GM19372 (cell line): ENCODE data around the gene SDR42E1.

Experiments
- ATAC-seq: cut with Tn5 transposase; IDR thresholded peaks from one replicate; pipeline ENCODE4 v1.9.1; 2021; ENCODE audit warnings: mild to moderate bottlenecking, low read depth, moderate library complexity; ENCODE audit not compliant: unreplicated experiment

SDR42E1 gene

DNA sequence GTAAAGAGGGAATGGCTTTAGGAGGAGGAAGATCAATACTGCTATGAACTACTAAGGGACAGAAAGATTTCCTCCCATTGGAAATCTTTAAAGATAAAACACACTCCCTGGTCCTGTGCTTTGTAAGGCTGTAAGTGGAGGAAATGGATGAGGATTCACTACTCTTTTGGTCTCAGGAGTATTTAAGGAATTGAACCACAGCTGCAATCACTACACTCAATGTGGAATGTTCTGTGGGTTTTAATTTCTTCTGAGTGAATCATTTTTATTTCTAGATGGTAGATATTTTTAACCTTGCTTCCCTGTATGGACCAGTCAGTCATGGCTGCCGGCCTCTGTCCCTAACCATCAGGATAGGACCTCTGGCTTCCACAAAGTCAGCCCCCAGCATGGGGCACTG, 65.6 kb downstream of the SDR42E1 start:
- ATAC-seq: no peak

- ATAC-seq: no peak
Observed at GRCh38 chr16:81942007-81942601, 69.2 kb downstream of the SDR42E1 start.

GRCh38 chr16:81940781-81941560, 70.3 kb downstream of the SDR42E1 start:
- ATAC-seq: no peak

DNA sequence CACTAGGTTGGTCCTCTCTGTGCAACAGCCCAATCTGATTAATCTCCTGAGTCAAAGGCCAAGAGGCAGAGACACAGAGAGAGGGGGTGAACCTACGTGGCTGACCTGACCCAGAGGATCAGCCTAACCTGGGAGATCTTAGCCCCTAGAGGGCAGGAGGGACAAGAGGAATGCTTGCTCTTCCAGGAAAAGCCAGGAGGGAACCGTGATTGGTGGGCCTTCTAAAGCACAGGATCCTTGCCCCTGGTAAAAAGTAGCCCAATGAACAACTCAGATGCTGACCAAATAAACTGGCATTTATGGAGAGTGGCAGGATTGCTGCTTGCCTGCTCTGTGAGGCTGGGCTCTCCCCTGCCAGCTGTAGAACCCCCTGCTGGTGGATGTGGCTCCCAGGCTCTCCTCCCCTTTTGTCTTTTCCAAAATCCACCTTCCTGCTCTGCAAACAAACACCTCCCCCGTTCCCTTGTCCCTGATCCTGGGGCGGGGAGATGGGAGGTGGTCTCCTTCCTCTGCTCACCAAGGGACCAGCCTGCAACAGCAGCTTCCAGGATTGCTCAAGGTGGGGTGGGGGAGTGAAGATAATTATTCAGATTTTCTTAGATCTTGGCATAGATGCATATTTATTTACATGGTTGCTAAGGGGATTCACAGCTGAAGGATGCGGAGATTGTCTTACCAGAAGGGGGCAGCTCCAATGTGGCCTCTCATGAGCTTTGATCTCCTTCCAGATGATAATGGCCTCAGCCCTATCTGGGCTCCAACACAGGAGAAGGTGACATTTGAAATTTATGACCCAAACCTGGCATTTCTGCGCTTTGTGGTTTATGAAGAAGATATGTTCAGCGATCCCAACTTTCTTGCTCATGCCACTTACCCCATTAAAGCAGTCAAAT, 71.9 kb downstream of the SDR42E1 start:
- ATAC-seq: no peak
